A673 (cell line): ENCODE measurements around the gene SLC1A1. TPM values are rescaled to one million over a fixed set of nuclear protein-coding genes. Genes with fewer than 3 reads are reported as not detected.

Experiments
- BruUV-seq: library from RNA; stranded (reverse); fragments of 400-500 nt; replicated peaks from 2 replicates; lab custom pipeline; 2021; lab: Mats Ljungman, UMichigan
- CTCF ChIA-PET: fragments of 300-600 bp; sonication (Branson Sonifier 250); formaldehyde crosslinking; loops from one replicate; lab custom pipeline; 2022; ENCODE audit warnings: antibody characterized with exemption; lab: Charles Lee
- POLR2A ChIA-PET: fragments of 300-600 bp; sonication (Branson Sonifier 250); formaldehyde crosslinking; loops from one replicate; lab custom pipeline; 2022; ENCODE audit warnings: antibody characterized with exemption; ENCODE audit not compliant: low non-redundant PET; lab: Charles Lee
- DNase-seq: peaks from one replicate; pipeline ENCODE4 v3.0.0-alpha.2; 2015; ENCODE audit warnings: low spot score
- H3K27ac ChIP-seq: fragments of 200-600 bp; sonication (generic); 2 replicates; pipeline ENCODE4 v1.5.1; 2016; ENCODE audit warnings: mixed run types, low read depth, mild to moderate bottlenecking, mixed read lengths, antibody characterized with exemption, low read length; ENCODE audit not compliant: poor library complexity, severe bottlenecking
- H3K27me3 ChIP-seq: fragments of 200-600 bp; sonication (generic); replicated peaks from 2 replicates; pipeline ENCODE4 v1.6.1; 2017; ENCODE audit warnings: mixed run types, low read depth, mild to moderate bottlenecking, mixed read lengths, antibody characterized with exemption, low read length; ENCODE audit not compliant: insufficient read depth, poor library complexity
- H3K36me3 ChIP-seq: fragments of 200-600 bp; sonication (generic); 2 replicates; pipeline ENCODE4 v1.6.1; 2016; ENCODE audit warnings: mixed run types, mild to moderate bottlenecking, mixed read lengths, antibody characterized with exemption, low read length; ENCODE audit not compliant: insufficient read depth, poor library complexity, severe bottlenecking
- H3K4me1 ChIP-seq: fragments of 200-600 bp; sonication (generic); 2 replicates; pipeline ENCODE4 v1.6.1; 2017; ENCODE audit warnings: mixed run types, mild to moderate bottlenecking, mixed read lengths, antibody characterized with exemption, low read length; ENCODE audit not compliant: insufficient read depth, poor library complexity, severe bottlenecking
- H3K4me3 ChIP-seq: fragments of 200-600 bp; sonication (generic); 2 replicates; pipeline ENCODE4 v1.5.1; 2016; ENCODE audit warnings: low read depth, mixed run types, mild to moderate bottlenecking, mixed read lengths, low read length; ENCODE audit not compliant: poor library complexity, severe bottlenecking
- H3K9me3 ChIP-seq: fragments of 200-600 bp; sonication (generic); 2 replicates; pipeline ENCODE4 v1.6.1; 2016; ENCODE audit warnings: mixed run types, low read depth, mild to moderate bottlenecking, mixed read lengths, antibody characterized with exemption, low read length; ENCODE audit not compliant: poor library complexity, severe bottlenecking
- EZH2 ChIP-seq: fragments of 200-600 bp; sonication (generic); IDR thresholded peaks from 2 replicates; pipeline ENCODE4 v1.6.1; 2017; ENCODE audit warnings: borderline replicate concordance, low read depth, mild to moderate bottlenecking, mixed read lengths, antibody characterized with exemption, low read length; ENCODE audit not compliant: poor library complexity, severe bottlenecking
- intact Hi-C: fragments of 100-400 bp; cut with micrococcal nuclease; formaldehyde crosslinking; loops from one replicate; pipeline ENCODE4 v1.10.0; 2022; ENCODE audit not compliant: unreplicated experiment
- total RNA-seq: library from RNA; stranded (reverse); gene quantifications from 2 replicates; pipeline ENCODE4 v1.2.3, GENCODE V29; 2021
- TF ChIP-seq, protein P1 (sequence below): fragments of 300-800, 200-600 bp; sonication (generic); conservative IDR thresholded peaks from 2 replicates; pipeline ENCODE4 v1.5.1; 2017; ENCODE audit warnings: low read depth, mild to moderate bottlenecking, antibody characterized with exemption, low read length, moderate library complexity, mixed read lengths

SLC1A1 gene
- total RNA-seq, 1 experiment from 2014 or later: 8.7 TPM

GRCh38 chr9:4465910-4466309, 24.4 kb upstream of the SLC1A1 start:
- Histone ChIP-seq H3K27ac (no peak overlapping the region), H3K36me3 (no peaks in the 10 kb centered on the region), H3K27me3 (no peaks in the 10 kb centered on the region), H3K4me3 (no peak overlapping the region), H3K4me1 (peaks cover 8% of the 10 kb centered on the region), H3K9me3 (no peaks in the 10 kb centered on the region)
- no TSS peak for BruUV-seq
- CTCF ChIA-PET: no interaction called here
- POLR2A ChIA-PET: no interaction called here
- no peak for DNase-seq
- TF ChIP-seq, protein P1, sequence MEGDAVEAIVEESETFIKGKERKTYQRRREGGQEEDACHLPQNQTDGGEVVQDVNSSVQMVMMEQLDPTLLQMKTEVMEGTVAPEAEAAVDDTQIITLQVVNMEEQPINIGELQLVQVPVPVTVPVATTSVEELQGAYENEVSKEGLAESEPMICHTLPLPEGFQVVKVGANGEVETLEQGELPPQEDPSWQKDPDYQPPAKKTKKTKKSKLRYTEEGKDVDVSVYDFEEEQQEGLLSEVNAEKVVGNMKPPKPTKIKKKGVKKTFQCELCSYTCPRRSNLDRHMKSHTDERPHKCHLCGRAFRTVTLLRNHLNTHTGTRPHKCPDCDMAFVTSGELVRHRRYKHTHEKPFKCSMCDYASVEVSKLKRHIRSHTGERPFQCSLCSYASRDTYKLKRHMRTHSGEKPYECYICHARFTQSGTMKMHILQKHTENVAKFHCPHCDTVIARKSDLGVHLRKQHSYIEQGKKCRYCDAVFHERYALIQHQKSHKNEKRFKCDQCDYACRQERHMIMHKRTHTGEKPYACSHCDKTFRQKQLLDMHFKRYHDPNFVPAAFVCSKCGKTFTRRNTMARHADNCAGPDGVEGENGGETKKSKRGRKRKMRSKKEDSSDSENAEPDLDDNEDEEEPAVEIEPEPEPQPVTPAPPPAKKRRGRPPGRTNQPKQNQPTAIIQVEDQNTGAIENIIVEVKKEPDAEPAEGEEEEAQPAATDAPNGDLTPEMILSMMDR: no peak
- TF ChIP-seq EZH2: no peak
- intact Hi-C loops: no loop called here

- no peak for DNase-seq
- BruUV-seq: no TSS peak
- intact Hi-C loops: no loop called here
- no peaks in the 10 kb centered on the region for H3K27me3 ChIP-seq
- TF ChIP-seq, protein P1: no peak
- TF ChIP-seq EZH2: no peak
- no peaks in the 10 kb centered on the region for H3K36me3 ChIP-seq
- no peaks in the 10 kb centered on the region for H3K9me3 ChIP-seq
- ChIA-PET CTCF (no interaction called here), POLR2A (no interaction called here)
- no peak overlapping the region for H3K27ac ChIP-seq
- no peaks in the 10 kb centered on the region for H3K4me1 ChIP-seq
- no peak overlapping the region for H3K4me3 ChIP-seq
Observed at GRCh38 chr9:4475301-4475700, 15.0 kb upstream of the SLC1A1 start.

- H3K36me3 ChIP-seq: no peaks in the 10 kb centered on the region
- no peaks in the 10 kb centered on the region for H3K9me3 ChIP-seq
- ChIA-PET CTCF (no interaction called here), POLR2A (no interaction called here)
- no peaks in the 10 kb centered on the region for H3K27me3 ChIP-seq
- no peak for DNase-seq
- BruUV-seq: no TSS peak
- intact Hi-C loops: no loop called here
- H3K4me1 ChIP-seq: peaks cover 5% of the 10 kb centered on the region
- no peak overlapping the region for H3K27ac ChIP-seq
- TF ChIP-seq, protein P1: no peak
- no peak for TF ChIP-seq EZH2
- no peak overlapping the region for H3K4me3 ChIP-seq
Observed at GRCh38 chr9:4486176-4486575, 4.1 kb upstream of the SLC1A1 start.
